HFF-Myc (cell line): ENCODE measurements around the gene TRIB2.

Source experiments
- DNase-seq: peaks from one replicate; pipeline ENCODE4 v3.0.0-alpha.2; 2011; ENCODE audit warnings: low read depth; ENCODE audit errors: extremely low read depth
- H3K4me3 ChIP-seq: replicated peaks from 2 replicates; pipeline ENCODE4 v1.5.1; 2011; ENCODE audit warnings: low read depth, mild to moderate bottlenecking, control low read depth, low read length
- CTCF ChIP-seq: IDR thresholded peaks from 2 replicates; pipeline ENCODE4 v1.5.1; 2012; ENCODE audit warnings: mild to moderate bottlenecking, low read depth, low read length, control low read depth; ENCODE audit errors: missing control alignments

The TRIB2 gene

GRCh38 chr2:12764849-12765605, 48.3 kb downstream of the TRIB2 start:
- H3K4me3 ChIP-seq = no peak overlapping the region
- TF ChIP-seq CTCF = no peak
- no peak for DNase-seq

GRCh38 chr2:12766421-12766879, 49.7 kb downstream of the TRIB2 start:
- no peak overlapping the region for H3K4me3 ChIP-seq
- TF ChIP-seq CTCF = no peak
- DNase-seq = no peak

- DNase-seq = no peak
- no peak overlapping the region for H3K4me3 ChIP-seq
- TF ChIP-seq CTCF = no peak
Observed at GRCh38 chr2:12767541-12767940, 50.8 kb downstream of the TRIB2 start.

GRCh38 chr2:12767996-12768624, 51.4 kb downstream of the TRIB2 start:
- no peak overlapping the region for H3K4me3 ChIP-seq
- no peak for DNase-seq
- no peak for TF ChIP-seq CTCF

GRCh38 chr2:12769492-12770105, 52.9 kb downstream of the TRIB2 start:
- H3K4me3 ChIP-seq = no peak overlapping the region
- no peak for TF ChIP-seq CTCF
- no peak for DNase-seq

- no peak for TF ChIP-seq CTCF
- DNase-seq = no peak
- H3K4me3 ChIP-seq = no peak overlapping the region
Observed at GRCh38 chr2:12770300-12770968, 53.7 kb downstream of the TRIB2 start.
